Ureter (tissue), 1 donor: ENCODE results near the gene BIN1. TPM values are rescaled to one million over a fixed set of nuclear protein-coding genes. Genes with fewer than 3 reads are reported as not detected.

Experiments
- DNase-seq: peaks from one replicate; pipeline ENCODE4 v3.0.0-alpha.2; 2020; ENCODE audit warnings: low spot score
- total RNA-seq: library from RNA; stranded (reverse); gene quantifications from one replicate; pipeline ENCODE4 v1.2.4, GENCODE V29; 2023
- donor health status: DM: yes; HTN: yes; CAD: no.

The BIN1 gene
- total RNA-seq, 1 donor from 2014 or later = 51.6 TPM

DNA sequence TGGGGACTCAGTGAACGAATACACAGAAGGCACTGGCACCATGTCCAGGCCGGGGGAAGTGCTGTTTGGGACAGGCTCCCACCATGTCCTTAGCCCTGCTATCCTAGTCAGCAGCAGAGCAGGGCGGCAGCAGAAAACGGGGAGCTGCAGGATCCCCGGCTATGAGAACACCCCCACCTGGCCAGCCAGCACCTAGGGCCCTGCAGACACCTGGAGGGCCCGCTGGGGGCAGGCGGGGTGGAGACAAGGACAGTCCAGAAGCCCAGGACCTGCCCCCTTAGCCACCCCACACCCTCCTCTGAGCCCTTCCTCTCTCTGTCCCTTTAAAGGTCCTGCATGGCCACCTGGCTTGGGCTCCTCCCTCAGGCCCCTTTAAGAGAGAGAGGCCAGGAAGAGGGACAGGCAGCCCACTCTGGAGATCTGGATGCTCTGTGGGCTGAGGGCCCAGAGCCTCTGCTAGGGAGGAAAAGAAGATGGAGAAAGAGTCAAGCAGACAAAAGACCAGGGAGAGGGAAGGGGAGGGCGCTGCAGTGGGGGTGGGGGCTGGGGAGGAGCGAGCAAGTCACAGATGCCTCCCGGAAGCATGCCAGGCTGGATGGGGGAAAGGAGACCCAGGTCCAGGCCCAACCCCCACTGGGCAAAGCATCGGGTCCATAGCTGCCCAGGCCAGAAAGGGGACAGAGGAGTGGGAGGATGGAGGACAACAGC is 48.6 kb downstream of the BIN1 start:
- no peak for DNase-seq

DNA sequence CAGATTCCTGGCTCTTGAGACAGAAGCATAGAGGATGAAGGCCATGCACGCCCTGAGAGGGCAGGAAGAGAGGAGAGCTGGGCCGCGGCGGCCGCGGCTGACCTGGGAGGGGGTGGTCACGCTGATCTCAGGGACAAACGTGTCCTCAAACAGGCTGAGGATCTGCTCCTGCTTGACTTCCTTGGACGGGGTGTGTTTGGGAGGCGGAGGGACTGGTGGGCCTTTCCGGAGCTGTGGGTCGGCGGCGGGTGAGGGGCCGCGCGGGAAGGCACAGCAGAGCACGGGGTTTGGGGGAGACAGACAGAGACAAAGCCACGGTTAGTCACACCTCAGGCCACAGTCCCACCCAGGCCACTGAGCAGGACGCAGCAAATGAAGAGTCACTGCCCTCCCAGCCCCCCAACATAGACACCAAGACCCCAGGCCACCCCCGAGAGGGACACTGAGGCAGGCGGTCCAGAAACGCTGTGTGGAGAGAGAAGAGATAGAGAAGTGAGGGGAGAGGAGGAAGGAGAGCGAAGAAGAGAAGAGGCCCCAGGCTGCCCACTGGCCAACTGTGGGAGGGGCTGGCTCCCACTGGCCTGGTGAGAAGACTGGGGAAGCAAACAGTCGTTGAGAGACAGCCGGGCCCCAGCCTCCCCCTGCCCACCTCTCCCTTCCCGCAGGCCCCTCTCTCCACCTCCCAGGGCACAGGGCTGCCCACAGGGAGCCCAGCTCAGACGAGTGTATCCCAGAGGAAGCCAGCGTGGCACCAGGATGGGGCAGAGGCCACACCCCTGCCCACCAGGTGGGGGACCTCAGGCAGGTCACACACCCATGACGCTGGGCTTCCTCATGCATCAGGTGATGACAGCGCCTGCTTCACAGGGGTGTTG is 49.3 kb downstream of the BIN1 start:
- no peak for DNase-seq

DNA sequence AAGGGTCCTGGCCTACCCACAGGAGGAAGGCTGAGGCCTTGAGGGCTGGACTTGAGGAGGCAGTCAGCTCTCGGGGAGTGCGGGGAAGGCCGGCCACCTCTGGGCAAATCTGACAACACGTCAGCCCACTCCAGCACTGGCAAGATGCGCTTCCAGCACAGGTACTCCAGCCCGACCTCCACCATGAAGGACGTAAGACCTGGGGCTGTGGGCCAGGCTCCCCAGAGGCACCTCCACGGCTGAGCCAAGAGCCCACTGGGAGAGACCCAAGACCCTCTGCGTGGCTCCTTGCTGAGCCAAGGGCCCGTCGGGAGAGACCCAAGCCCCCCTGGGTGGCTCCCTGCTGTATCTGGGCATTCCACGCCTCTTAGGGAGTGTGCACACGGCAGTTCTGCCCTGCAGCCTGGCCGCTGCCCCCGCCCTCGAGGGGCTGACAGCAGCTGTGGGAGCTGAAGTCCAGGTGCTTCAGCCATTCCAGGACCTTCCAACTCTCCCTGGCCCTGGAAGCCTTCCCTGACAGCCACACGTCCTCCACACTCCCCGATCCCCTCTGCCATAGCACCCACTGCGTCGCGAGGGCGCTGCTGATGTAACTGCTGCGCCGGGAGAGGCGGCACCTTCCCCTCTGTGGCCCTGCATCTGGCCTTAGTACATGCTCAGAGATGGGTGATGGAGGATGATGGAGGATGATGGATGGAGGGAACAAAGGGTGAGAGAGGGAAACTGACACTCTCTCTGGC is 50.2 kb downstream of the BIN1 start:
- no peak for DNase-seq

DNA sequence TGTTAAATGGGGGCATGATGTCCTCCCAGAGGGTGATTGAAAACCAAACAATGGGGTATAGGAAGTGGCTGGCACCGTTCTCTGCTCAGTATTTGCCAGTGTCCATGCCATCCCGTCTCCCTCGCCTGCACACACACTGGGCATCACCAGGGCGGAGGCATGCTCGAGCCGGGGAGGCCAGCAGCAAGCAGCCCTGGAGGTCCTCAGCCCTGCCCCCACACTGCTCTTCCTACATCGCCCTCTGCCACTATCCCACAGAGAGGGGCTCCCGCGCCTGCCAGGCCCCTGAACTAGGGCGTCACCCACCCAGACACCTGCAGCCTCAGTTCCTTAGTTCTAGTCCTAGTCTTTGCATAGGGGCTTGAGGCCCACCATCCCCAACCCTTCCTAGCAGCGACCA is 50.9 kb downstream of the BIN1 start:
- no peak for DNase-seq

DNA sequence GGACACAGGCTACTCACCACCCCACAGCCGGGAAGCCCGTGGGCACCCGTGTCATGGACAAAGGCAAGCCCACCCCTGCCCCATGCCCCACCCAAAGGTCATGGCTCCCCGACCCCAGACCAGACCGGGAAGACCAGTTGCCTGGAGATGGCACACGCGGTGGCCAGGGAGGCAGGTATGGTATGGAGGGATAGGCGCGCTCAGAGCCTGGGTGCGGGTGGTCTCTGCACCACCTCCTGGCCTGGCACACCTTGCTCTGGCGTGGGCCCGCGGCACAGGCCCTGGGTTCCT is 51.2 kb downstream of the BIN1 start:
- no peak for DNase-seq

DNA sequence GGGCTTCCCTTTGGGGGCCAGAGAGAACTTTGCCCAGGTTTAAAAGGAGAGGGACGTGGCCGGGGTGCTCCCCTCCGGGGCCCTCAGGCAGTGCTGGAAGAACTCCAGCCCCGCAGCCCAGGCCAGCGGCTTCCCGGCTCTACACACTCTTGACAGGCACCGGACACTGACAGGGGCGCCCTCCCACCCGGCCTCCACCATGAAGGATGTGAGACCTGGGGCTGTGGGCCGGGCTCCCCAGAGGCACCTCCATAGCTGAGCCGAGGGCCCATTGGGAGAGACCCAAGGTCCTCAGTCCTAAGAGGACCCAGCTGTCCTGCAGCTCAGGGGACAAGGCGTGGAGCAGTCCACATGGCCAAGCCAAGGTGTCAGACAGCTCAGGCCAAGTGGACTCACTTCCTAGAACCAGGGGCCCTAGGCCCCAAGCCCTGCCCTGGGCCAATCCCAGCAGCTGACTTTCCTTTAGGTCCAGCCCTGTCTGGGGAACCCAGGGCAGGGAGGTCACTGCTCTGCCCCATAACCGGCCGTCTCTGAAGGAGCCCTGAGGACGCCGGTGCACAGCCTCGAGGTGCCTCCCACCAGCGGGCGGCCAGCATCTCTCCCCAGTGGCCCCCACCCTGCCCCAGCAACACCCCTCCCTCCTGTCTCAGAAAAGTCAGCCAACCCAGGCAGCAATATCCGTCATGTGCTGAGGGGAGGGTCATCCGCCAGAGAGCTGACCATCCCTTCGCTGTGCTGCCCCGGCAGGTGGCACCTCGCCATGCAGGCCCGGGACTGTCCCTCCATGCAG is 51.8 kb downstream of the BIN1 start:
- DNase-seq = no peak

DNA sequence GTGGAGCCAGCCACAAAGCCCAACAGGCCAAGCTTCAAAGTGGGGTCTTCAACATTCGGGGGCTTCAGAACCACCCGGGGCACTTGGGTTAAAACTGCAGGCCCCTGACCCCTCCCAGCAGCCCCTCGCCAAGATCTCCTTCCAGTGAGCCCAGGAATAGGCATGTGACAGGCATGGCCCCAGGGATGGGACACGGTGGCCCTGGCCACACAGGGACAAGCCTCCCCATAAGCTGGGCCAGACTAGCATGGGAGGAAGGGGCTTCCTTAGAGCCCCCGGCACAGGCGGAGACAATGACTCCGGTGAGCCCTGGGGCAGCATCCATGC is 52.4 kb downstream of the BIN1 start:
- DNase-seq = no peak

DNA sequence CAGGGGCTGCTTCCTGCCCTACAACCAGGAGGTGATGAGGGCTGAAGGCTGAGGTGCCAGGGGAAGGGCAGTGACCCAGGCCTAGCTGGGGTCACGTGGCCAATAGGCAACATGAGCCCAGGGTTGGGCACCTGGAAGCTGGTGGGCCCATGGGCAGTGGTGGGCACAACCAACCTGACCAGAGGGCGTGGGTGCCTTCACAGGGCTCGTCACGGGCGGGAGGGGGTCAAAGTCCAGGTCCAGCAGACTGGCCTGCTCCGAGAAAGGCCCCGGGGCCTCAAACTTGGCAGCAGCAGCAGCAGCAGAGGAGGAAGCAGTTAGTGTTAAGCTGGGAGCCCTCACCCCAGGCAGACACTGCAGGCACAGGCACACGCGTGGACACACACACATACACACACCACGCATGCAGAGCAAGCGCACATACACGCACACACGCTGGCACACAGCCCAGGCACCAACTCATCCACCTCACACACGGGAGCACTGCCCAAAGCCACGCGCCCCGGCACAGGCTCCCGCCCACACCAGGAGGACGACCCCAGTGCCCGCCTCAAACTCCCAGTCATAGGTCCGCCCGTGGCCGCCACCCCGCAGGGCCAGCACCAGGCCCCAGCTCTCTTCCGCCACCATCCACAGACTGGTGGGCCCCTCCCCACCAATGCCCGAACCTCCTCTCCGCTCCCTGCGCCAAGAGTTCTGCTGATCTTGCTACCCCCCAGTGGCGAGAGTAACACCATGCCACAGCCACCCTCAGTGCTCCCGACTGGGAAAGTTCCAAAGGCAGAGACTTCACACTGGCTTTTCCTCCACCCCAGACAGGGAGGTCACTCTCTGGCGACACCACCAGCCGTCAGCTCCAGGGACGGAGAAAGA is 53.0 kb downstream of the BIN1 start:
- no peak for DNase-seq

DNA sequence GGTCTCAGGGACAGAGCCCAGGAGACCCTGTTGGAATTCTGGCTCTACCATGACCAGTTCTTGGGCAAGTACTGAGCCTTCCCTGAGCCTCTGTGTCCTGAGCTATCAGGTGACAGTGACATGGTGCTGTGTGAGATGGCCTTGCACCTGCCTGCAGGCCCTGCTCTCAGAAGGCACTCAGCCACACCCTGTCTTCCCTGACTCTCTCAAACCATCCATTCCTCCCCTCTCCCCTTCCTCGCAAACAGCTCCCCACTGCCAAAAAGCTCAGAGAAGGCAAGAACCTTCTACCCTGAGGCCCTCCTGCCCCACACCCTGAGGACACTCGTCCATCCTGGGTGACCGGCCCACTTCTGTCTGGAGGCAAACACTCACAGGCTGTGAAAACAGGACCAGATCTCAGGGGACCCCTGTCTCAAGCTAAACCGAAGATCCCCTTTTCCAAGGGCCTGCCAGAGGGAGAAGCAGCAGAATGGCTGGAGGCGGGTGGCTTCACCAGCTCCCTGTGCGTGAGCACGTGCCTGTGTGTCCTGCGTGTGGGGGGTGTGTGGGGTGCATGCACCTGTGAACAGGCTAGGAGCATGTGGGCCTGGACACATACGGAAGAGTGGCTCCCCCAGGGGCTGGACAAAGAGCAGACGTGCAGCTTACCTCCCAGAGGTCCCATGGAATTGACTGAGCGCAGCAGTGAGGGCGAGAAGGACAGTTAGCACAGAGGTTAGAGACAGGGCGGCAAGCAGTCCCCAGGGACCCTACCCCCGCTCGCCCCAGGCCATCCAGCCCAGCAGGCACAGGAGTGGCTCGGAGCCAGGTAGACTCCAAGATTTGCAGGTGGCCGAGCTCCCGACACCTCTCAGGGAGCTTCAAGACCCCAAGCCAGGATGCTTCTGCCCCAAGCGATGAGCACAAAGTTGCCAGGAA is 53.9 kb downstream of the BIN1 start:
- no peak for DNase-seq

DNA sequence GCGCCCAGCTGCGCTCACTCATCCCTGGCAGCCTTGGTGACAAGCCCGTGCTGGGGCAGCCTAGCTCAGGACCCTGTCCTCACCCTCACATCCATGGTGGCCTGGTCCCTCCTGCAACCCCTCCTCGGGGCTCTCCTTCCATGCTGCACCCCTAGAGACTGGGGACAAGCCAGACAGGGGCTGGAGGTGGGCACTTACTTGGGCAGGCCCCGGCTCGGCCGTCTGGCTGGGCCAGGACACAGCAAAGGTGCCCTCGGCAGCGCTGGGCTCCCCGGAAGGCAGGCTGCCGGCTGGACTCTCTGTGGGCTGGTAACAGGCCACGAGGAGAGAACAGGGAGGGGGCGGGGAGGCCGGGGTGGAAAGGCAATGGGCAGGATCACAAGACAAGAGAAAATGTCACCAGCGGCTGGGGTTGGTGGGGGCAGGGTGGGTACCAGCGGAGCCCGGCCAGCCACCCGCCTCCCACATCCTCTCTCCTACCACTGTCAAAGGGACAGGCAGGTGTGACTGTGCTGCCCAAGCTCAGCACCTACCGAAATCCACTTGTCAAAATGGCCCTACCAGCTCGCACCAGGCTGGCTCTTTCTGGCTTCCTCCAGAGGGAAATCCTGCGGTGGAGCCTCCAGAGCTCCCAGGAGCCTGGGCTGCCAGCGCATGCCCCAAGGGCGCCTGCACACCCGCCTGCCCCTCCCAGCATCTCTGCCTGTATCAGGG is 54.7 kb downstream of the BIN1 start:
- no peak for DNase-seq

DNA sequence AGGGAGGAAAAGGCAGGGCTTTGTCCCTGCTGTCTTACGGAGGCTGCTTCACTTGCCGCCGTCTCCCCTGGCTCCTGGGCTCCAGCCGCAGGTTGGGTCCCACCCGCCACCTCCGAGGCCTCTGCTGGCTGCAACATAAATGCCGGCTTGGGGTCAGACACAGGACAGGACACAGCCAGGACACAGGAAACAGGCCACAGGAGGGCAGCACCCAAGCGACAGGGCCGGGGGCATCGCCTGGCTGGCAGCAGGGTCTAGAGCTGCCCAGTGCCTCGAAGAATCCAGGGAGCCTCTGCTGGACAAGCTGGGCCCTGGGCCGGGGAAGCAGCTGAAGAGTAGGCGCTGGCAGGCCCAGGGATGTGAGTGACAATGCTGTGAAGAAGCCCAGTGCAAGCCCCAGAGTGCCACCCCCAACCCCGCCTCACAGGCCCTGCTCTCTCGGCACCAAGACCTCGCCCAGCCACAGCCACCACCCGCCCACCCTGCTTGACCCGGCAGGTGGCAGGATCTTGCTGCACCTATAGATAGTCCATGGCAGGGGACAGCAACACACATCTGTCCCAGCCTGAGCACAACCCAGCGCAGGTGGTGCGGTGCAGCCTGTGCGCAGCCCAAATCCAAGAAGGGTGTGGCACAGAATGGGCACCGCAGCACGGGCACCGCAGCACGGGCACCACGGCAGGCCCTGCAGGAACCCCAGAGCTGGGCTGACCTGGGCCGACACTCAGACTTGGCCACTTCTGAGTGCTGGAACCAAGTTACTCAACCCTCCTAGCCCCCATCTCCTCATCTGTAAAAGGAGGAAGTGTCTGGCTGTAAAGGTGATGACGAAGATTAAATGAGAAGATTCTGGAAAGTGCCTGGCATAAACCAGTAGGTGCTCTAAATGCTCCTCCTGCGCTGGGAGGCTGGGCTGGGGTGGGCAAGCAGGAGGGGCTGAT is 55.6 kb downstream of the BIN1 start:
- peak; percentile 44 for DNase-seq

DNA sequence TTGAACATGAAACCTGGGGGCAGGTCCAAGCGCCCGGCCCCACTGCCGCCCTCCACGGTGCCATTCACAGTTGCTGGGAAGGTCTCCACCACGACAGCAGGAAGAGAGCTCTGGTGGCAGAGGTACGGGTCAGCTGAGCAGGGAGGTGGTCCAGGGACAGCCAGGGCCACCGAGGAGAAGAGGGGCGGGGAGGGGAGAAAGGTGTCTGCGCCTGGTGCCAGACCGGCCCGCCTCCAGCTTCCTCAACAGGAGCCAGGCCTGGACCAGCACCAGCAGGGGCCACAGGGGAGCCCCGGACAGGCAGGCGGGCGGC is 56.2 kb downstream of the BIN1 start:
- DNase-seq = no peak

DNA sequence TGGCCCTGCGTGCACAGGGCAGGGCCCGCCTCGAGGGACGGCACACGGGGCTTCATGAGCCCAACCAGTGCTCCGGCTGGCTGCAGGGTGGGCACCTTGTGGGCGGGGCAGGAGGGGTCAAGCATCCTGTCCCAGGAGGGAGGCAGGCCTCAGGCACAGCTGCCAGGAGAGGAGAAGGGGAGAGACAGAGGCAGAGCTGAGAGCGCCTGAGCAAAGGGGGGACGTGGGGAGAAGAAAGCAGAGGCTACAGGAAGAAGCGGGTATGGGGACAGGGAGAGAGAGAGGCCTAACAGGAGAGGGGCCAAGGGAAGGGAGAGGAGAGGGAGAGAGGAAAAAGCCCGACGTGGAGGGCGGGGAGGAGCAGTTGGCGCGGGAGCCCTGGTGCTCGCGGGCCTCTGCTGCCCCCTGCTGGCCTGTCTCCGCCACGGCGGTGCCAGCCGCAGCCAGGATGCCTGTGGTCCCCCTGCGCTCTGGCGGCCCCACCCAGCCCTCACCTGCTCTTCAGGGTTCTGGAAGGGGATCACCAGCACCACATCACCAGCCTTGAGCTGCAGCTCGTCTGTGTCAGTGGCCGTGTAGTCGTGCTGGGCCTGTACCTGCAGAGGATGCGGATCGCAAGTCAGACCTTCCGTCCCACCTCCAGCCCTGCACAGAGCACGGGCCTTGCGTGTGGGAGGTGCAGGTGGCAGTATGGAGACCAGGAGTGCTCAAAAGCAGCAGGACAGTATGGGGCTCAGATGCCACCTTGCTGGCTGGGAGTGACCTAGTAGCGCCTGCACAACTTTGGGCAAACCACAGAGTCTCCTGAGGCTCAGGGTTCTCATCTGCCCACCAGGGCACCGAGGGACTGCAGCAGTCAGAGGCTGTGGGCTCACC is 56.8 kb downstream of the BIN1 start:
- DNase-seq = peak; percentile 59

DNA sequence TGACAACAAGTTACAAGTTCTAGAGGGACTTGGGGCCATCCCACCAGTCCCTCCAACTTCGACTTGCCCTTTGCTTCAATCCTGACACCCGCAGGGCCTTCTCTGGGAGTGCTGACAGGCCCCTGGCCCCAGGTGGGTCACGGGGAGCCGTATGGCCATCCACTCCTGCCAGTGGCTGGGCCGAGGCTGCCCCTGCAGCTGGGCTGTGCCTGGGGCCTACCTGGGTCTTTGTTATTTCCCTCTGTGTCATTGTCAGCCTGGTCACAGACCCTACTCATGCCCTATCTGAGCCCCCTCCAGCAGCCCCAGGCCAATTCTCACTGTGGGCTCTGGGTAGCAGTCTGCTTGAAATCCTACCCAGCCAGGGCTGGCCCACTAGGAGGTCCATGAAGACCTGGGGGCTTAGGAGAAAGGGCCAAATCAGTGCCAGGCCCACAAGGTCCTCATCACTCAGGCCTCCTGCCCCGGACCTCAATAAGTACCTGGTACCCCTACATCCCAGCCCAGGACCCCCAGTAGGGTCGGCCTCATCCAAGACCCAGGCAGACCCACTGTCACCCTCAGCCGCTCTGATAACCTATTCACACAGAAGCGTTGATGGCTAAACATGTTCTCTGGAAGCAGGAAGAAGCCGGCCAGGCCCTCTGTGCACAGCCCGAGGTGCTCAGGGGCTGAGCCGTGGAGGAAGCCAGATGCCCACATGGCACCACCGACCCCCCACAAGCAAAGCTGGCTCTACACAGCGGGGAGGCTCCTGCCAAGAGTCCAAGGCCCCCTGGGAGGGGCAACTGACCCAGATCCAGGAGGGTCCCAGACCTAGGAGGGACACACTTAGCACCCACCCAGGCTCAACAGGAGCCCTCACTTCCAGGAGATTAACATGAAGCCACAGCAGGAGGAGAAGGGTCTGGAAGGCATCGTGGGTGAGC is 57.7 kb downstream of the BIN1 start:
- DNase-seq = peak; percentile 39

DNA sequence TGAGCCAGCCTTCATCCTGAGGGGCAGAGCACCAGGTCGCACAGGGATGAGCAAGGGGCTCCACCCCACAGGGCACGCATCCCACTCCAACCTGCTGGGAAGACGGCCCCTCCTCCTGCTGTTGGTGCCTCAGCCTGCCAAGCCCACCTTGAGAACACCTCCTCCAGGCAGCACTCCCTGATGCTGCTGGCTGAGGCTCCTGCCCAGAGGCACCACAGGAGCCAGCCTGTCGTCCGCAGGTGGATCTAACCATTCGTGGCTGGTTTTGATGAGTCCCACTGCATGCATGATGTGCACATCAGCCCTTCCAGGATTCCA is 58.4 kb downstream of the BIN1 start:
- peak; percentile 39 for DNase-seq
